ENCODE measurements around the gene GPC5.
"Not testable (repeated sequence)": the region's sequence is repeated elsewhere in the genome, so short reads cannot be mapped to it uniquely, and the experiment has no call there.

The GPC5 gene

DNA sequence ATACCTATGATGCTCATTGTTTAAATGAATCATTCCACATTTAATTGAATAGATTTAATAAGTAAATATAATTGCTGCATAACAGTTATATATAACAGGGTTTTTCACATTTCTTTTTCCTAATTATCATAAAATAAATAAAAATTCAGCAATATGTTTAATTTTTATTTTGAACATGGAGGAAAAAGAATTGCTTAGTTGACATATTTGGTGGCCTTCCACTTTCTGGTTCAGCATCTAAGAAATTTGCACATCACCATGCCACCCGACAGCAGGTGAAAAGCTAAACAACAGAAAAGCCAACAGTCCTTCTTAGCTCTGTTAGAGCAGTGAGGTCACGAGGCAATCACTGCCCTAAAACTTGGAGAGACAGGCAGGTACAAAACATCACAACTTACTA, 790.2 kb downstream of the GPC5 start:
- DNase-seq, result no peak

DNA sequence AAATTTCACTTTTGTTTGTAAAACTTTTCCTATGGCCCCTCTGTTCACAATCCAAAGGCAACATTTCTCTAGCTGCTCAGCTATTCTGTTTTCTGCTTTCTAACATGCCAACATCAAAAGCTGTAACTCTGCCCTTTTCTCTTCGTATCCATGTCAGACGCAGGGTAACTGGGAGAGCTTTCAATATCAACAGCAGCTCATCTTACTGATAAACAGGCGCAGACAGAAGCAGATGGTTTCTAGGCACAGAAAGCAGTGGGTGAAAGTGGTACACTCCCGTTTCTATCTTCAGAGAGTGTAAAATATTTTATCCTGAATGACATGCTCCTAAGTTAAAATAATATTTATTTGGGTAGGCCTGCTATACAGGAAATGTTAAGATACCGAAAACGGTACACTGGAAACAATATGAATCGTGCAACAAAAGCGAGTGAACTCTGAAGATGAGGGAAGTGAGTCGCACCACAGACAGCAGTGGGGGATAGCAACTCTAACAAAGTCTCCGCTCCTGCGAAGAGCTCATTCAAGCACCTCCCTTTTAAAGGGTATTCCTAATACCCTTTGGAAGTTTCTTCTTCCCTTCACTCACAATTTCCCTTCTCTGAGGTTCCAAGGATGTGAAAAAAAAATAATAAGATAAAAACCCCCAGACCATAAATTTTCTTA, 798.3 kb downstream of the GPC5 start:
- DNase-seq, result no peak

DNA sequence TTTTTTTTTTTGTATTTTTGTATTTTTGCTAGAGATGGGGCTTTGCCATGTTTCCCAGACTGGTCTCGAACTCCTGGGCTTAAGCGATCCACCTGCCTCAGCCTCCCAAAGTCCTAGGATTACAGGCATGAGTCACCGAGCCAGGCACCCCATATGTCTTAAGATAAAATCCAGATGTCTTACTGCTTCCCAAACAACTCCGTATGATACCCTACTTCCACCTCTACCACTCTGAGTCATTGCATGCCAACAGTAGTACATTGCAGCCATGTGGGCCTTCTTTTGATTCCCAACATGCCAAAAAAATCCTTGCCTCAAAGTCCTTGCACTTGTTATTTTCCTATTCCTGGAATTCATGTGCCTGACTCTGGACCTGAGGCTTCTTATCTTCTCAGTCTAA, 799.2 kb downstream of the GPC5 start:
- DNase-seq, result no peak

DNA sequence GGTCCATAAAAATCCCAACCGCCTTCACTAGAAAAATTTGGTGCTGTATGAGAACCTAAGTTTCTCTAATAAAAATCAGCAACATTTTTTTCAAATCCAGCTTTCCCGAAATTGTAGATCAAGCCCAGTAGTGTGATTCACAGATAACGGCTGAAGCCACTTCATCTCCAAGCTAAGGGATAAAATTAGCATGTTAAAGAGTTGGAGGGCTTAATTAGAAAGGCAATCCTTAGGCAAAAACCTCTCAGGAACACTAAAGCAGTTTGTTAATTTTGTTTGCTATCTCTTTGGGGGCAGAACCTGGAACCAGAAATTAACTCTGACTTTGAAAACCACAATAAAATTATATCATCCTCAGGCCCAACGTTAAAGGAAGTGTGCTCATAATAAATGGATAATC, 820.2 kb downstream of the GPC5 start:
- DNase-seq, result no peak

DNA sequence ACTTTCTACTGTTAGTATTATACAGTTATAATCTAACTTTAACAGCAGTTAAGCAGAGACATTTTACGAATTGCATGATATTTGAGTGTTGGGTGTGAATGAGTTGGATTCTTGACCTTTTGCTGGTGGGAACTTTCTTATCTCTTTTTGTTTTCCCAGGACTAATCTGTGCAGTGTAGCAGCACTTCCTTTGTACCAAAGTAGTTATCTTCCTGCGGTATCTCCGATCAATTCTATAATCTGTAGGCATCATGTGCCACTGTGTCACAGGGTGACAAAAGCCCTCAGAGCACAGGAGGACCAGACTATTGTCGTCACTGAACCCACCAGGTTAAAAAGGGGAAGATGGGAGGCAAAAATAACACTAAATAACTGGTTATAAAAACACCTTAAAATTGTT, 823.5 kb downstream of the GPC5 start:
- DNase-seq, result no peak

DNA sequence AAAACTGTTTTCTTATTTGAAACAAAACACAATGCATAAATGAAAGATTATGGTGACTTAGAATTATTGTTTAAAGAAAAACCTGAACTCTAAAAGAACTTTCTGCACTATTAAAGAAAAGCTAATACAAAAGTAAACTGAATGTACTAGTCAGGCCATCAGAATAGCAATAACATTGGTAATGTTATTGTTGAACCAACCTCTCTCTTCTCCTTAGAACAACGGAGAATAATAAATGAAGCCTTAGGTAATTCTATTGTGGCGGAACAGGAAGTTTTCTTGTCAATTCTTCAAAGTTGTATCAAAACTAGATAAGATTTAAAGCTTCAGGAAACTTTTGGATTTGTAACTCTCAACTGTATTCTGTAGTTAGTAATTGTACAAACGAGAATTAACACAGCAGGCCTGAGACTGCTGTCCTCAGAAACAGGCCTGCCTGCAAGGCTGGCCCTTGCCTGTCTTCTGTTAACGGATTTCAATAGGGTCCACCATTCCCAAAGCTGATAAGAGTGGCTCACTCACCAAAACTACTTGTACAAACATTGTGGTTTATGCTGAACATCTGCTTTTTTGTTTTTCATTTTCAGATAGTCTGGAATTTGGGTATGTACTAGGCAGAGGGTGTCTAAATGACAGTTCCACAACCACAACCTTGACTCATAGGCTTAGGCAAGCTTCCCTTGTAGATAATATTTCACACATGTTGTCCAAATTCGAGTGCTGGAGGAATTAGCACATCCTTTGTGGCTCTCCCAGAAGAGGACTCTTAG, 825.8 kb downstream of the GPC5 start:
- DNase-seq, result no peak

DNA sequence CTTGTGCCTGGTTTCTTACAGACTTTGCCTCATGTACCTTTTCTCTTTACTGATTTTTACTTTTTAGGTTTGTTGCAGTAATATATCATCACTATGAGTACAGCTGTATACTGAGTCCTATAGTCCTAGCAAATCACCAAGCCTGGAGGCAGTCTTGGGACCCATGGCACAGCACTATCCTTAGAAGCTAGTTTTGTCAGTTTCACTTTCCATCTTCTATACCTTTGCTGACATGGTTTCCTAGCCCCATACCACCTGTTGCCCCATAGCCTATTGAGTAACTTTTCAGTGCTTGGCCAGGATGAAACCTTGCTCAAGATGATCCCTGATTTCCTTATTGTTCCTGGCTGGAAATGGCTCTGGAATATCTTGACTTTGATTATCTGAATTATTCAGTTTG, 826.4 kb downstream of the GPC5 start:
- DNase-seq, result no peak

DNA sequence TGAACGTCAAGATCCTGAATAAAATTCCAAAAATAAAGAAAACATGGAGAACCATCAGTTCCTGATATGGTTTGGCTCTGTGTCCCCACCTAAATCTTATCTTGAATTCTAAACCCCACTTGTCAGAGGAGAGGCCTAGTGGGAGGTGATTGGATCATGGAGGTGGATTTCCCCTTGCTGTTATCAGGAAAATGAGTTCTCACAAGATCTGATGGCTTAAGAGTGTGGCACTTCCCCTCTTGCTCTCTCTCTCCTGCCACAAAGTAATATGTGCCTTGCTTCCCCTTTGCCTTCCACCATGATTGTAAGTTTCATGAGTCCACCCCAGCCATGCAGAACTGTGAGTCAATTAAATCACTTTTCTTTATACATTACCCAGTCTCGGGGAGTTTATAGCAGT, 827.4 kb downstream of the GPC5 start:
- no peak for DNase-seq

DNA sequence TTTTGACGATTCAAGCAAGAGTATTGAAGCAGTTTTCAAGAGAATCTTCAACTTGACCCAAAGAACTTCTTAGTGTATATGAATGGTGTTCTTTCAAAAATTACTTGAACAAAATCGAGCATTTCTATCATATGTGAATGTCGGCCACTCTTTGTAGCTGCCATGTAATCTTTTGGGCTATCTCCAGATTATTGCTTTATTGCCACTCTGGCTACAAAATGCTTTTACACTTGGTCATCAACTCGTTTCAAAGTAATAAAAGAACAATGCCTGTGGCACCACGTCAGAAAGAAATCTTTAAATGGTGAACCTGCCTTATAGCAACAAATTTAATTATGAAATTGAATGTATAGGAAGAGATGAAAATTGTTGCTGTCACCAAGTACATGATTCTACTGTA, 834.5 kb downstream of the GPC5 start:
- no peak for DNase-seq

DNA sequence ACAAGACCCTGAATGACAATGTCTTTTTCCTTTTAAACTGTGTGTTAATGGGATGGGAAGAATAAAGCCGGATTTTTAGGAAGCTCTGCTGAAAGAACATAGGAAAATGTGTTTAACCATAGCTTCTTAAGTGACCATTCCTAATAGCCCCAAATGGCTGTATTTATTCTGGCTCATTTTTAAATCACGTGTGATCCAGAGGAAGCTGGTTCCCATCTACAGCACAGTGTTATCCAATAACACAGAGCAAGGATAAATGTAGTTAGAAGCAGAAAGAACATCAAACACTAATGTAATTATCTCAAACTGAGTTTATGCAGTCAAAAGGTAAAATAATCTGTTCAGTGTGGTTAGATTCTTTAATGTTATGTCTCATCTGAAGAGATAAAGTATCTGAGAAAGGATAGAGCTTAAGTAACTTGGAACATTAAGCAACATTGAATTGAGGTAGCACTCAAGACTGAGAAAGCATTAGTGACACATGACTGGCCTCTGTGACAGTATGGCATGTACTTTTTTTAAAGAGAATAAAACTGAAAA, 853.3 kb downstream of the GPC5 start:
- no peak for DNase-seq

DNA sequence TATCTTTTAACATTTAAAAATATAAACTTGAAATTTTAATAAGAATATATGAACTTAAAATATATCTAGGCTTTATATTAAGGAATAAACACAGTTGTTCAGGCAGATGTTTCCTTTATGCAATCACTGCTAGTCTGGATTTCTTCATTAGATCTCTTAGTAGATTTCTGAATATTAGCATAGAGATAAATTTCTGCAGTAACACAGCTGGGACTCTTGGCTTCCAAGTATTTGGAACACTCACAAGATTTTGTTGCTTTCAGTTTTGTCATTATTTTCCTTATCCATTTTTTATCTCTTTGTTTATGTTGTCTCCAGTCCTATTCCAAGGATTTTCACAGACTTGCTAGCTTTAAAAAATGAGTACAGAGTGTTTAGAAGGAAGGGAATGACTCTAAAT, 857.1 kb downstream of the GPC5 start:
- no peak for DNase-seq

DNA sequence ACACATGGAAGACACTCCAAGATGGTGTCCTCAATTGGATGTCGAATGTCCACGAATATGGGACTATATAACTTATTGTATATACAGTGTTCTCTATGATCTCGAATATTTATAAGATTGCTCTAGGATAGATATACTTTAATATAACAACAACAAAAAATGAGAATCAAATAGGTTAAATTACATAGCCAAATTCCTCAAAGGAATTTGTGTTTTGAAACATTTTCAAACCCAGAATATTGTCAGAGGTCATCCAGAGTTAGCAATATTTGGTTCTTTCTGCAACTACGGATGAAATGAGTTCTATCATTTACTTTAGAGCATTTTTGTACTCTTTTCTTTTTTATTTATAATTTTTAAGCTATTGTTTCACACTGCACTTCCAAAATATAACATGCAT, 857.8 kb downstream of the GPC5 start:
- no peak for DNase-seq

DNA sequence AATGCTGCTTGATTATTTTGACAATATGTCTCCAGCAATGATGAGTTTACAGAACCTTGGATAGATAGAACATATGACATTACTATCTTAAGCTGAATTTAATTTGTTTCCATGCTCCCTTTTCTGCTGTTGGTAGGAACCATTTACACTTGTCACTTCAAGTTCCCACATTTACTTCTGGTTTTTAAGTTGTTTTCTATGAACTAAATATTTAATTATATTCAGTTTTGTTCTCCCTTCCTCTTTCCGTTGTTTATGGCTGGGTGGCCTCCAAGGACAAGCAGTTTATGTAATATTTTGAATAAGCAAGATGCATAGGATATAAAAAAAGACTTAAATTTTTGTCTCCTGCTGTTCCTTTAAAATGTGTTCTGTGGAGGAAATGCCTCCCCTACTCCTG, 860.6 kb downstream of the GPC5 start:
- no peak for DNase-seq

DNA sequence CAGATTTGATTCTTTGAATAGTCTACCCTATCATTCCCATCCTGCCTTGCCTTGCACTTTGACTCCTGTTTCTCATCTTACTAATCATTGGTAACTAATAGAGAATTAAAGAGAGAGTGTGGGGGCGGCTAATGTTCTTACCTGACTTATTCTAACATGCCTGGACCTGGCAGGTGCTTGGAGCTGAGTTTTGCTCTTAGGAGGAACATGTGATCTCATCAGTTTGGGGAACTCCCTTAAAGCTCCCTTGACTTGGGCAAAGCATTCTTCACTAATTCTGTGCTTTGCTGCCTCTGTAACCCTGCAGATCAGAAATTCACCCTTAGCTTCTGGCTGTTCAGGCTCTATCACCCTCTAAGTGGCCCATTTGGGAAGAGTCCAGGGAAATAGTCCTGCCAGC, 861.1 kb downstream of the GPC5 start:
- no peak for DNase-seq

DNA sequence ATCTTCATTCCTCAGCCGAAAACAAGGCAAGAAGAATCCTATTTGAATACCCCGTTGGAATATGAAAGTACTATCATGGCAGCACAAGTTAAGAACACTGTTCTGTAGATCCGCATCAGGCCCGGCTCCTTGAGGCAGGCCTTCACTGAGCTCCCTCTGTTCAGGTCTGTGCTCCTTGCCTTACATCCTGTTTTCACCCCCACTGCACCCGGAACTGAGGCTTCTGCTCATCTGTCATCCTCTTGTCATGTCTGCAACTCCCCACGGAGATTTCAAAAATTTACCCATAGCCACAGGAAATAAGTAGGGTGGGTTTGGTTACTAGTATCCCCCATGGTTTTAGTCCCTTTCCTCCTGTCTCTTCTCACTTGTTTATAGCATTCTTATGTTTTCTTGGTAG, 861.9 kb downstream of the GPC5 start:
- no peak for DNase-seq

DNA sequence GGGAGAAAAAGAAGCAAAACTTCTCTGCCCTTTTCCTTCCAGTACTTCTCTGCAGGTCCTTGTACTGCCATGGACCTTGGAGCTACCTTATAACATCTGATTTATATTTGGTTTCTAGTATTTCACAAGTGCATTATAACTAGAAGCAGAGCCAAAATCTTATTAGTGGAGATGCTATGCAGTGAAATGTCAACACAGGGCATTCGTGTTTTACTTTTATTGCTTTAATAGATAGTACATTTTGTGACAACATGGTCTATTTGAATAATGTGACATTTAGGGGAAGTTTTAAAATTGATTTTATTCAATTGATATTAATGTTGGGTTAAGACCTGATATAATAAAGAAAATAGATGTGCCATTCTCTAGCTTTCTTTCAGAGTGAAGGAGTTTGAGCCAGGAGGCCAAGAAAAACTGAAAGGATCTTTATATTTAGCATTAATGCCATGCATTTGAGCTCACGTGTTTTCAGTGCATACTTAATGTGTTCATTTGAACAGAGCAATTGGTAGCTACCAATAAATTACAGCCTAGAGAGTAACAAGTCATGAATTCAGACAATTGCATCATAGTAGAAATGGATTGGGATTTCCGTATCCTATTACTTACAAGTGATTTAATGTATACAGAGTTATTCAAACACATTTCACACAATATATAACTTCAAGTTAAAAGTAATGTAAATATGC, 863.8 kb downstream of the GPC5 start:
- DNase-seq, result no peak

DNA sequence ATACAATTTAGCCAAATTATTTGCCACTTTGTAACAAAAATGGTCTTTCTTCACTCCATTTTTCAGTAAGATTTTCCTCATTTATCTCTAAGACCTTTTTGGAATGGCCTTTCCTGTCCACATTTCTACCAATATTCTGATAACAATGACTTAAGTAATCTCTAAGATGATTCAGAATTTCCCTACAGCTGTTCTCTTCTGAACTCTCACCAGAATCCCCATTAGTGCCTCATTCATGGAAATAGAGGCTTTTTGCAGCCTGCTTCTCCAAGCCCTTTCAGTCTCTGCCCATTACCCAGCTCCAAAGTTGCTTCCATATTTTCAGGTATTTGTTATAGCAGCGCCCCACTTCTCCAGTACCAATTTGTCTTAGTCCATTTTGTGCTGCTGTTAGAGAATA, 867.0 kb downstream of the GPC5 start:
- DNase-seq, result no peak

DNA sequence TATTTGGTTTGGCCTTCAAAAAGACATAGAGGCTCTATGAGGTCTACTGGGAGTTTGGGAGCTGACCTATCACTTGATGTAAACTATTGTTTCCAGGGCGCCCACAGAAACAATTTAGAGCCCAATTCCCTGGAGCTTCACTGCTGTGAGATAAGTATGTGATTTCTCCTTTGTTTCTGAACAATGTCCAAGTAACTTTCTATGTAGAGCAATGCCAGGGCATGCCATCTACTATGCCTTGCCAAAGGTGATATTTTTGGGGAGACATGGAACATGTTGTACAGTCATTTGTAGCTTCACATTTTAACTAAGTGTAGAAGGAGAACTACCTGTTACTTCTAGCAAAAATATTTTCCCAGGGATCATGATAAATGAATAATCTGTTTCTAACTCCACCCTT, 872.6 kb downstream of the GPC5 start:
- DNase-seq, result no peak

DNA sequence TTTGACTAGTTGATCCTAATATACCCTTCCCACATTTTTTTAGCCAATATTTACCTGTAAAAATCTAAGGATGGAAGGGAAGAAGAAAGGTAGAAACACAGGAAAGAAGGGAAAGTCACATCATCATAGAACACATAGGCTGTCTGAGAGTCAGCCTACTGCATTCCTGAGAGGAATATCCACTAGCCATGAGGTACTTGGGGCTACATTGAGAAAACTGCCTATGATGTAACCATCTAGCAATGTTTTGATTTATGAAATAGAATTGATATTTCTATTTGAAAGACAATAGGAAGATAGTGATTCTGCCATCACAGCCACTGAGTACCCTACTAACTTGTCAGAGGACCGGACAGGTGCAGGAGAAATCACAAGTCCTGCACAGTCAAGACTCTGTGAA, 873.8 kb downstream of the GPC5 start:
- no peak for DNase-seq

DNA sequence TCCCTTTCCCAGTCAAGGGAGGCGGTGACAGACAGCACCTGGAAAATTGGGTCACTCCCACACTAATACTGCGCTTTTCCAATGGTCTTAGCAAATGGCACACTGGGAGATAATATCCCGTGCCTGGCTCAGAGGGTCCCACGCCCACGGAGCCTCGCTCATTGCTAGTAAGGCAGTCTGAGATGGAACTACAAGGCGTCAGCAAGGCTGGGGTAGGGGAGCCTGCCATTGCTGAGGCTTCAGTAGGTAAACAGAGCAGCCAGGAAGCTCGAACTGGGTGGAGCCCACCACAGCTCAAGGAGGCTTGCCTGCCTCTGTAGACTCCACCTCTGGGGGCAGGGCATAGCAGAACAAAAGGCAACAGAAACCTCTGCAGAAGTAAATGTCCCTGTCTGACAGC, 882.6 kb downstream of the GPC5 start:
- DNase-seq, result not testable (repeated sequence)

DNA sequence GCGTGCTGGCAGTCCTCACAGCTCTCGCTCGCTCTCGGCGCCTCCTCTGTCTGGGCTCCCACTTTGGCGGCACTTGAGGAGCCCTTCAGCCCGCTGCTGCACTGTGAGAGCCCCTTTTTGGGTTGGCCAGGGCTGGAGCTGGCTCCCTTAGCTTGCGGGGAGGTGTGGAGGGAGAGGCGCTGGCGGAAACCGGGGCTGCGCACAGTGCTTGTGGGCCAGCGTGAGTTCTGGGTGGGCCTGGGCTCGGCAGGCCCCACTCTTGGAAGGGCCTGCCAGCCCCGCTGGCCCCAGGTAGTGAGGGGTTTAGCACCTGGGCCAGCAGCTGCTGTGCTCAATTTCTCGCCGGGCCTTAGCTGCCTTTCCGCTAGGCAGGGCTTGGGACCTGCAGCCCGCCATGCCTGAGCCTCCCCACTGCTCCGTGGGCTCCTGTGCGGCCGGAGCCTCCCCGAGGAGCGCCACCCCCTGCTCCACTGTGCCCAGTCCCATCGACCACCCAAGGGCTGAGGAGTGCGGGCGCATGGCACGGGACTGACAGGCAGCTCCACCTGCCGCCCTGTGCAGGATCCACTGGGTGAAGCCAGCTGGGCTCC, 892.4 kb downstream of the GPC5 start:
- not testable (repeated sequence) for DNase-seq

DNA sequence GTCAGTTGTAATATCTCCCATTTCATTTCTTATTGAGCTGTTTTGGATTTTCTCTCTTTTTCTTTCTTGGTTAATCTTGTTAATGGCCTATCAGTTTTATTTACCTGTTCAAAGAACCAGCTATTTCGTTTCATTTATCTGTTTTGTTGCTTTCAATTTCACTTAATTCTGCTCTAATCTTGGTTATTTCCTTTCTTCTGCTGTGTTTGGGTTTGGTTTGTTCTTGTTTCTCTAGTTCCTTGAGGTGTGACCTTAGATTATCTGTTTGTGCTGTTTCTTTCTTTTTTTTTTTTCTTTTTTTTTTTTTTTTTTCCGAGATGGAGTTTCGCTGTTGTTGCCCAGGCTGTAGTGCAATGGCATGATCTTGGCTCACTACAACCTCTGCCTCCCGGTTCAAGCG, 896.1 kb downstream of the GPC5 start:
- not testable (repeated sequence) for DNase-seq

DNA sequence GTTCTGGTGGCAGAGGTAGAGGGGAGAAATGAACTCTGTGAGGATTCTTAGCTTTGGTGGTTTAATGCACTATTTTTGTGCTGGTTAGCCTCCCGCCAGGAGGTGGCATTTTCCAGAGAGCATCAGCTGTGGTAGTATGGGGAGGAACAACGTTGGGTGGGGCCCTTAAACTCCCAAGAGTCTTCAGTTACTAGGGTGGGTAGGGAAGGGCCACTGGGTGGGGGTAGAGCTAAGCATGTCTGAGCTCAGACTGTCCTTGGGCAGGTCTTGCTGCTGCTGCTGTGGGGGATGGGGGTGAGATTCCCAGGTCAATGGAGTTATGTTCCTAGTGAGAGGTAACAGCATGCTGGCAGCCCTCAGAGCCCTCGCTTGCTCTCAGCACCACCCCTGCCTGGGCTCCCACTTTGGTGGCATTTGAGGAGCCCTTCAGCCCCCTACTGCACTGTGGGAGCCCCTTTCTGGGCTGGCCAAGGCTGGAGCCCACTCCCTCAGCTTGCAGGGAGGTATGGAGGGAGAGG, 897.8 kb downstream of the GPC5 start:
- DNase-seq, result not testable (repeated sequence)

Data from suppressor macrophage (primary cell).